ENCODE results near the gene PI4KA. TPM values are rescaled to one million over a fixed set of nuclear protein-coding genes. Genes with fewer than 3 reads are reported as not detected.
A peak's percentile ranks its signal among the peaks of the same experiment; 100 is the strongest.

PI4KA gene
- total RNA-seq, 4 donors from 2014 or later, result 76.5 to 164 (median 115) TPM

GRCh38 chr22:20766530-20766929 is 92.1 kb downstream of the PI4KA start:
- Histone ChIP-seq H3K9me3 (no peaks in the 10 kb centered on the region), H3K27me3 (no peaks in the 10 kb centered on the region), H3K27ac (no peak overlapping the region), H3K36me3 (peaks cover 2 to 54% (median 18%) of the 10 kb centered on the region in 3 donors), H3K4me3 (no peak overlapping the region), H3K4me1 (no peaks in the 10 kb centered on the region)
- DNase-seq (ENCODE audit: low spot score in 2 of 2), result no peak
- no peak for TF ChIP-seq EP300 (IDR thresholded peaks at IDR 0.05)
- TF ChIP-seq CTCF (IDR thresholded peaks at IDR 0.05), result no peak
- no peak for TF ChIP-seq POLR2A (IDR thresholded peaks at IDR 0.05)
- 94 to 95% methylated on average over 7 of the region's 7 CpGs for WGBS, 2 donors

- no peaks in the 10 kb centered on the region for H3K9me3 ChIP-seq
- no peak overlapping the region for H3K27ac ChIP-seq
- H3K4me3 ChIP-seq, result no peak overlapping the region
- TF ChIP-seq EP300 (IDR thresholded peaks at IDR 0.05) (no peak), POLR2A (IDR thresholded peaks at IDR 0.05) (no peak), CTCF (IDR thresholded peaks at IDR 0.05) (no peak)
- H3K4me1 ChIP-seq, result no peaks in the 10 kb centered on the region
- peaks cover 2 to 59% (median 18%) of the 10 kb centered on the region in 3 donors for H3K36me3 ChIP-seq
- no peaks in the 10 kb centered on the region for H3K27me3 ChIP-seq
- 92% methylated on average over 2 of the region's 2 CpGs for WGBS, 2 donors
- no peak for DNase-seq (ENCODE audit: low spot score in 2 of 2)
Observed at GRCh38 chr22:20765938-20766337, 92.7 kb downstream of the PI4KA start.

- Histone ChIP-seq H3K4me1 (no peaks in the 10 kb centered on the region), H3K9me3 (no peaks in the 10 kb centered on the region), H3K4me3 (no peak overlapping the region), H3K36me3 (peaks cover 2 to 69% (median 19%) of the 10 kb centered on the region in 3 donors), H3K27me3 (no peaks in the 10 kb centered on the region), H3K27ac (peak overlapping the region in 1 of 4 donors; percentile 4)
- no peak for TF ChIP-seq CTCF (IDR thresholded peaks at IDR 0.05)
- TF ChIP-seq POLR2A (IDR thresholded peaks at IDR 0.05), result no peak
- TF ChIP-seq EP300 (IDR thresholded peaks at IDR 0.05), result no peak
- DNase-seq (ENCODE audit: low spot score in 2 of 2), result no peak
- WGBS, 2 donors, result 90 to 94% methylated on average over 10 of the region's 10 CpGs
Observed at GRCh38 chr22:20764729-20765128, 93.9 kb downstream of the PI4KA start.

- no peaks in the 10 kb centered on the region for H3K27me3 ChIP-seq
- no peaks in the 10 kb centered on the region for H3K4me1 ChIP-seq
- DNase-seq (ENCODE audit: low spot score in 2 of 2), result no peak
- no peaks in the 10 kb centered on the region for H3K9me3 ChIP-seq
- 93 to 95% methylated on average over 6 to 7 of the region's 7 CpGs for WGBS, 2 donors
- peak overlapping the region in 1 of 4 donors; percentile 4 for H3K27ac ChIP-seq
- peaks cover 2 to 72% (median 21%) of the 10 kb centered on the region in 3 donors for H3K36me3 ChIP-seq
- no peak overlapping the region for H3K4me3 ChIP-seq
- no peak for TF ChIP-seq EP300 (IDR thresholded peaks at IDR 0.05)
- no peak for TF ChIP-seq POLR2A (IDR thresholded peaks at IDR 0.05)
- no peak for TF ChIP-seq CTCF (IDR thresholded peaks at IDR 0.05)
Observed at GRCh38 chr22:20764471-20764720, 94.2 kb downstream of the PI4KA start.

- Histone ChIP-seq H3K36me3 (peaks cover 2 to 78% (median 21%) of the 10 kb centered on the region in 3 donors), H3K4me3 (no peak overlapping the region), H3K4me1 (no peaks in the 10 kb centered on the region), H3K9me3 (no peaks in the 10 kb centered on the region), H3K27me3 (no peaks in the 10 kb centered on the region), H3K27ac (peak overlapping the region in 1 of 4 donors; percentile 4)
- no peak for TF ChIP-seq POLR2A (IDR thresholded peaks at IDR 0.05)
- peak in 1 of 2 donors; percentile 11 for TF ChIP-seq EP300 (IDR thresholded peaks at IDR 0.05)
- DNase-seq (ENCODE audit: low spot score in 2 of 2), result peak in 1 of 2 donors; percentile 47
- 86 to 88% methylated on average over 13 of the region's 13 CpGs for WGBS, 2 donors
Observed at GRCh38 chr22:20763630-20764470, 94.8 kb downstream of the PI4KA start.

All from tibial nerve (tissue), 4 donors.